Fibroblast of skin of left quadriceps (primary cell): ENCODE data around the gene TCERG1L.
"Not testable (repeated sequence)": the region's sequence is repeated elsewhere in the genome, so short reads cannot be mapped to it uniquely, and the experiment has no call there.

Source experiments
- DNase-seq, 2 experiments: peaks; one replicate each; pipeline ENCODE4 v3.0.0-alpha.2; 2013; ENCODE audit warnings: low read depth in 2 of 2

Gene TCERG1L

DNA sequence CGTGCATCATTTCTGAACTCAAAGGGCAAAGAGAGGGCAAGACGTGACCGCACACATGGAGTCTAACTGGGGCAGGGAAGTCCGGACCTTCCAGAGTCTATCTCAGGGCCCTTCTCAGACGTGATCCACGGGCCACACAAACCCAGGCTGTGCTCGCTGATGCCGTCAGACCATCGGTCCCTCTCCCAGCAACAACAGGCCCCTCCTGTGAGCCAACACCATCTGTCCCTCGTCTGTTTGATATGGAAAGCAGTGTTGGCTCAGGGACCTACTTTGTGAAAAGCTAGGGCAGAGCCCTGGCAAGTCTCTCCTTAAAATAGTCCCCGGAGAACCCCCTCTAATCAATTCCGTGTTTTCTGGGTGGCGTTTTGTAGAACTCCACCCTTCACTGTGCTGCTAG lies 208.8 kb downstream of the TCERG1L start:
- DNase-seq = no peak

DNA sequence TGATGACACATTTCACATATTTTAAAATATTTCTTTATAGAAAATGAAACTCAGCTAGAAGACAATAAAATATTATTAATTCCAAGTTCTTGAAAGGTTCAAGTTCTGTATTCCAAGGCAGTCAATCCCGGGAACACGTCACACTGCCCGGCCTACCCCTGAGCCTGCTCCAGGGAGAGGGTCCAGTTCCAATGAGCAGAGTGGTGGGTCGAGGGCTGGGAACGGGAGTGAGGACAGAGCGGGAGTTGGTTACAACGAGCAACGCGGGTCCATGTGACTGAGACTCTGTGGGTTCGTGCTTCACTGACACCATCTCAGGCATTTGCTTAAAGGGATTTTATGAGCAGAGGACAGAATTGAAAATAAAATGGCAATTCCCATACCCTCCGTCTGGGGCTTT lies 209.4 kb downstream of the TCERG1L start:
- no peak for DNase-seq

DNA sequence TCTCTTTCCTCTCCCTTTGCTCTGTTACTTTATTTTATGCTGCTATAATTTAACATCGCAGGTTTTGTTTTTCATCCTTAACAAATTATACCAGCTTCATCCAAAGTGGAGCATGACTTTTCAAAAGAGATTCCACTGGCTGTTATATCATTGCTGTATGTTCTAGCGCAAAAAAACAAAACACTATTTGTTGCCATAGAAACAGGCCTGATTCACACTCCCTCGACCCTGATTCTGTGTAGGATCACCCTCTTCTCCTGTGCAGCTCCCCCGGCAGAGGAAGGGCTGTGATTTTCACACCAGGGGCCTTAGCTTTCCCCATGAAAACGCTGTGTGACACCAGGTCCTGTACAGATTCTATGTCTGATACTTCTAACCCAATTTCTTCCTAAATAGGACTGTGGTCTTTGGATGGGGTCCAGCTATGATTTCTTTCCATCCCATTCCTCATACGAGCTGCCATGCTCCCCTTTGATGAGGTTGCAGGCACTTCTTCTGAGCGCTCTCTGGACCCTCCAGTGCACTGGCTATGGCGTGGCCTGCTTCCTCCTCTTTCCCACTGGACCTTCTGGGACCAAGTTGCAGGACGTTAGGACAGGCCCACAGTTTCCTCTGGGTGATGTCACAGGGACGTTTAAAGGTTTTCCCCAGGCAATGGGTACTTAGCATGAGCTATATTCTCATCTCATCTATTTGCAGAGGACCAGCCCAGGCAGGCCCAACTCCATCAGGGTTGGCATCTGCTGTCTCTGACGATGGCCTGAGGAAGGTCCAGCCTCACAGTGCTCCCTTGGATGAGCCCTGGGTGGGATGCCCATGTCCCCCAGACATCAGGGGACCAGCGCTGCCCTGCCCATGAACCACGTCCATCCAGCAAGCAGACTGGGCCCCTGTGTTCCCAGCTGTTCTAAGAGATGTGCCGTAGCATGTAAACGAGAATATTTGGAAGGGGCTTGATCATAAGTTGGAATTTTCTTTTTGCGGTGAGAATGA lies 210.8 kb downstream of the TCERG1L start:
- DNase-seq = not testable (repeated sequence)

DNA sequence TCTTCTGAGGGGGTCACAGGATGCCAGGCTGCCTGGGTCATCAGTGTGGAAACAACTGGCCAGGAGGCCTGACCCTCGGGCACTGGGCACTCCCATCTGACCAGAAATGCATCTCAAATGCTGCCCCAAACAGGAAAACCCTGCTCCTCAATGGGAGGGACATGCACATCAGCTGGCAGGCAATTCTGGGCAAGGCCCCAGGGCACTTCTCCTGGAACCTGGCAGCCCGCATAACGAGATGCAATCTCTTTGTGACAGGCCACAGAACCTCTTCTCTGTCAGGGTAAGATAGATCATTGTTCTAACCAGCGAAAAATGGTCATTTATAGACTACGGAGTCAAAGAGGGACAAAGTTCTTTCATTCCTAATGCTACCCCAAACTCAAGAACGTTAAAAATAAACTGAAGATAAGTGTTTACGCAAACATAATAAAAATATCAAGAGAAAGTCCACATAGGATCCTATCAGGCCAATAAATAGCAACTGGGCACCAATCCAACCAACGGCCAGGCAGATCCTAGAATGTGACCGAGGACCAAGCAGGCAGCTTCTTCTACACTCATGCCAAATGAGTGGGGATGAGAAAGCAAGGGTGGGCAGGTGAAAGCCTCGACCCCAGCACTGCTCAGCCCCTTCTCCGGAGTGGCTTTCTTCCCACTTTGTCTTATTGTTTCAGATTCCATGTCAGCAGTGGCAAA lies 212.3 kb downstream of the TCERG1L start:
- DNase-seq = no peak

DNA sequence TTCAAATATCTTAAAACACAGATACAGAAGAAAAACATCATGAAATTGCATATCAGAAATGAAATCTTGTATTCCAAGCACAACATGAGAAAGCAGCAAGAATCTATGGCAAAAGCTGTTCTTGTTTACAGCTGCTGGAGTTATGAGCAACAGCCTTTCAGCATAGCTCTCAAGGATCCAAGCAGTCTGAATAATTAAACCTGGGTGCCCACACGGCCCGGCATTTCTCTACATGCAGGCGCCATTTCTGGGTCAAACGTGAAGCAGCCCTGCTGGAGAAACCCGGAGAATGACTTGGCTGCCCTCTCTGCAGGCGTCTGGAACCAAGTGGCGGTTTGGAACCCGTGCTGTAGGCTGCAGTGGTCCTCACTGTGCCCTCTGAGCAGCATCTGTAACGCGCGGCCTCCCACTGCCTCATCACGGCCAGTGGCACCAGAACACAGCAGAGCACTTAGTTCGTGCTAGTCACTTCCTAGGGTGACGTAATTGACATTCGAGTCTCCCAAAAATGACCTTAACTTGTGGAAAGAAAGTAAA lies 213.0 kb downstream of the TCERG1L start:
- DNase-seq = no peak

DNA sequence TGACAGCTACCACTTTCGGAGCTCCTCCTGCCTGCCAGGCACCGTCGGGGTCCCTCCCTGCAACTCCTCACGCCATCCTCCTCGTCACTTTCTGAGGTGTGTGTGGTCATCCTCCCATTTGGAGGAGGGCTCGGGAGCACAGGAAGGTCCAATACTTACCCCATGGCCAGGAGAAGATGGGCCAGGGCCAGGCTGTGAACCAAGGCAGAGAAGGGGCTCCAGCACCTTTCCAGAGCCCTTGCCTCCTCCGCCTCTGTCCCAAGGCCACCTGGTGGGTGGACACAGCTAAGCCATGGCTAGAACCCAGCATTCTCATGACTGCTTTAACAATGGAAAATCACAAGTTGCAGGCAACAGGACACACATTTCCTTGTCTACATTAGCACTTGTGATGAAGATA lies 215.5 kb downstream of the TCERG1L start:
- DNase-seq = no peak

DNA sequence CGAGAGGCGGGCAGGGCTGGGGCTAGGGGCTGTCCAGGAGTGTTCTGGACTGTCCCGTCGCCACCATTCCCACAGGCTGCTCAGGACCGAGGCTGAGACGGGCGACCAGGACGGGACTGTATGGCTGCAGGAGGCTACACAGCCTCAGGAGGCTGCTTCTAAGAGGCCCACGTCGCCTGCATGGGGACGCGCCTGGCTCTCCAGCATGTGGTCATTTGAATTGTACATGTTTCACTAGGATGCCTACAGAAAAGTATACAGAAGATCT lies 216.3 kb downstream of the TCERG1L start:
- no peak for DNase-seq

DNA sequence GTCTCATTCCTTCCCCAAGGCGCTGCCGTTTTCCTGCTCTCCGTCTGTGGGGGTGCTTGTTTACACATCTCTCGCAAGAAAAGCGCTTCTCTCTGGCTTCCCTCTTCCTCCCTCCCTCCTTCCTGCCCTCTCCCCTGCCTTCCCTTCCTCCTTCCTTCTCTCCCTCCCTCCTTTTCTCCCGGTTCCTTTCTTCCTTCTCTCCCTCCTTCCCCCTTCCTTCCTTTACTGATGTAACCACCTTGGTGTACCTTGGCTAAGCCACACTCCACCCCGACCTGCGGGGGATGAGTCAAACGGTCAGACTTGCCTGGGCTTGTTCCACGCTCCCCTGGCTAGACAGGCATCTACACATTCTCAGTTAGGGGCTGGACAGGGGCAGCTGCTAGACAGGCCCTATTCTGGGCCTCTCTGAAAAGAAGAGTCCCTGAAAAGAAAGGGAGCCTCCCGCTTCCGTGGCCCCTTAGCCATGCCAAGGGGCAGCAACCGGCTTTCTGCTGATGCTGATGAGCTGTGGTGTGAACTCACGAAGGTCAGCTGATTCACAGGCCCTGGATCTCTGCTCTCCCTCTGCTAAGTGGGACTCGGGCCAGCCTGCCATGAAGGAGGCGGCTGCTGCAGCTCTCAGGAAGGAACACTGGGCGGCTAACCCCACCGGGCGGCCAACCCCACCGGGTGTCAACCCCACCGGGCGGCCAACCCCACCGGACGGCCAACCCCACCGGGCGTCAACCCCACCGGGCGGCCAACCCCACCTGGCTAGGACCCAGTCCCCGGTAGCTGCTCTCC lies 216.8 kb downstream of the TCERG1L start:
- DNase-seq = no peak

DNA sequence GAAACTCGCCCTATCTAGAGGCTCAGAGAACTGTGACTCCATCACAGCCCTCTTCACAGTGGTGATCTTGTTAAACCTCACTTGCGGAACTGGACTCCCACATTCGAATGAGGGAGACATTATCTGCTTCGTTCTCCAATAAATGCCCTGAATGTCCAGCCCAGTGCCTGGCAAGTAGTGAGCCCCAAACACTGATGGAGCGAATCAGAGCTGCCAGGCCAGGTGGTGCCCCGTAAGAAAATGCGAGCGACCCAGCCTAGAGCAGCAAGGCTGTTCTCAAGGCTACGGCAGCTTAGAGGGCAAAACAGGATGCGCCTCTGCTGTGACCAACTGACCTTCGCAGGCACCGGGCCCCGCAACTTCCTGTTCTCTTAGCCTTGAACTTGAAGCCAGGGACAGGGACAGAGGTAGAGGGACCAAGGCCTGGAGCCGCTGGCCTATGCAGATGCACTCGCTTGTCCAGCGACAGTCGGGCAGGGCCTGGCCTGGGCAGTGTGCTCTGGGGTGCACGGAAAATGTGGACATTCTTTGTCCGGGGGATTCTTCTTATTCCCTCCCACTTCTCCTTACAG lies 217.6 kb downstream of the TCERG1L start:
- no peak for DNase-seq

DNA sequence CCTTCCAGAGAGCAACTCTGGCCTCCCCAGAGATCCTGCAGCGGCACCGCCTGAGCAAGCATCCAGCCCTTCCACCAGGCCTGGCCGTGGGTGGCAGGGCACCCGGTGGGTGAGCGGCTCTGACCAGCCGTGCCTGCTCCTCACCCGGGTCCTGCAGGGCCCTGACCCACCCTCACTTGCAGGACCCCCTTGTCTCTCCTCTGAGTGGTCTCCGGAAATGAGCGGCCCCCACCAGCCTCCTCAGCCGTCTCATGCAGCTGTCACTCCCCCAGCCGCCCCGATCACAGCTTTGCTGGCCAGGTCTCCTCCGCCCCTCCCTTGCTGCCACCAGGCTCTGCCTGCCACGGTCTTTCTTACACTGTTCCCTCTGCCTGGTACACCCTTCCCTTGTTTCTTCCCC lies 218.2 kb downstream of the TCERG1L start:
- DNase-seq = no peak

DNA sequence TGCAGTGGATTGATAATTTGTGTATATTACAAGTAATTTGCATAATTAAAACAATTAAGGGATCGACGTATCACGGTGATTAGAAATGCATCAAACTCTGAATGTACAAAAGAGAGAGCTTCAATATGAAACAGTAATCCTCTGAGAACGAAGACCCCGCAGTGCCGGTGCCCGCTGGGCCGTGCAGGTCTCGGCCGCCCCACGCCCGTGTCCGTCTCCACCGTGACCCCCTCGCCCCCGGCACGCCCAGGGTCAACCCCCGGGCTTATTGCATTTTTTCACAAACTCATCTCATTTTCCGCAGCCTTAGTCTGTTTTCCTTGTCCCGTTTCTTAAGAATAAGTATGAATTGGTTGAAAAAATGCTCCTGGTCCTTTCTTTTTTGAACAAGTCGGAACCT lies 218.6 kb downstream of the TCERG1L start:
- DNase-seq = no peak

DNA sequence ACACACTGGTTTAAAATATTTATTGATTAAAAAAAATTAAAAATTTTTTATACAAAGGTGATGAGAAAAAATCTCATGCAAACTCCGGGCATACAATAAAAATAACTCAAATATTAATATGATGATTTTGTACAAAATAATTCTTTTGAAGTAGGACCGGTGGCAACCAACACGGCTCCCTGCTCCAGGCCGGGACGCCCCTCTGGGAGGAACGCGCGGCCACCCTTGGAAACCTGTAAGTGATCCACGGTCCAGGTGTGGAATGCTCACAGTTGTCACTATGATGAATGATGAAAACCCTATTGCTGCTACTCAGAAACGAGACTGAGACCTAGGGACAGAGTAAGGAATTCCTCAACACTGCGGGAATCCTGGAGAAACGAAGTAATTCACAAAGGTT lies 219.1 kb downstream of the TCERG1L start:
- DNase-seq = no peak

DNA sequence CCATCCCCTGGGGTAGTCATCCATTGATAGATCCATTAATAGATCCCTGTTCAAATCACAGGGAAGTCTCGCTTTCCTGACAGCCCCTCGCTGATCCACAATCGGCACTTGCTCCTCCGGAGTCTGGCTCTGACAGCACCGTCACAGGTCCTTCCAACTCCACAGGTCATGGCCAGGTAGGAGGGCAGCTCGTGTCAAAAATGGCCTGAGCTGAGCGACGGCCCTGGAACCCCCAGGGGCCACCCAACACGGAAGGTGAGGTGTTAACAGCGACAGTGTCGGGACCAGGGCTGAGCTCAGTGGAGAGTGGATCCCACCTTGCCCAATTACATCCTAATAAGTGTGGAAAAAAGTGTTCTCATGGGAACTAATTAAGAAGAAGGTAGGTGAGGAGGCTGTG lies 219.8 kb downstream of the TCERG1L start:
- DNase-seq = no peak

DNA sequence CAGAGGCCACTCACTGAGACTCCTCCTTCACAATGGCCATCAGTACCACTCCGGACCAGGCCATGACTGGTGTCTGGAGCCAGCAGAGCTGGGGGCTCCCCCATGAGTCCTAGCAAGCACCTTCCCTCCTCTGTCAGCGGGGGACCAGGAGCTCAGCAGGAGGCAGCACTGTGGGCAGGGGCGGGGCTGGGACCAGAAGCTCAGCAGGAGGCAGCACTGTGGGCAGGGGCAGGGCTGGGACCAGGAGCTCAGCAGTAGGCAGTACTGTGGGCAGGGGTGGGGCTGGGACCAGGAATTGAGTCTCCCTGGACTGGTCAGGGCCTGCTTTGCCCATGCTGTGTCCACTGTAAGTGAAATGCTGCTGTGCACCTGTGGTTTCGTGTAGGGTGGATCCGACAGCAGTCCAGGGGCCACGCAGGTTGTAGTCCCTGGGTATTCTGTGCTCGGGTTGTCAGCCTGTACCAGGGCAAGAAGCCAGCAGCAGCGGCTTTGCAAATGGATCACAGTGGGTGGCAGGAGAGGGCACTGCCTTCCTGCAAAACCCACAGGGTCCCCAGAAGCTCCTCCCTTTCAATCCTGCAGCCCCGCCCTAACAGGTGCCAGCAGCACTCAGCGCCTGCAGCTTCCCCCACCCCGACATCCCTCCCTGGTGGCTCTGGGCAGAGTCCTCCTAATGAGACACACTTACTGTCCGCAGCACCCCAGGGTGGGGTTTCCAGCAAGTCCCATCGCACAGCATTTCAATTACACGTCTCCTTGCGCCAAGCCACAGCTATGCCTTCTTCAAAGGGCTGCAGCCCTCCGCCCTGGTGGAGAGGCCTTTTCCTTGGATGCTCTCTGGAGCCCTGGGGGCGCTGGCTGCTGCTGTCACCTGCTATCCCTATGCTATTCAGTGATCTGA lies 220.5 kb downstream of the TCERG1L start:
- no peak for DNase-seq

DNA sequence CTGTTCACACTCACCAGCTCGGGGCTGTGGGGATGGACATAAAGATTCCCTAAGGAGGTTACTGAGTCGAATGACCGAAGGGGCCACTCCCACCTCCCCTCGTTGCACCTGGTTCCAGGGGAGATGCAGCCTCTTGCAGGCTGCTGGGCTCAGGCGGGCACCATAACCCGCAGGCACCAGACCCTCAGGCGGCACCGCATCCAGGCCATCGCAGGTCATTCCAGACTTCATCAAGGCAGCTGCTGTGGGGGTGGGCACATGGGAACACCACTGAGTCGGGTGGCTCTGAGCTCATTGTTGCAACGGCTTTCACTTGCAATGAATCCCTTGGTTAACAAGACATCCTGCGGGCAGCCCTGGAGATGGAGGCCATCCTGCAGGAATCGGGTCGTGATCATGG lies 221.7 kb downstream of the TCERG1L start:
- DNase-seq = no peak

DNA sequence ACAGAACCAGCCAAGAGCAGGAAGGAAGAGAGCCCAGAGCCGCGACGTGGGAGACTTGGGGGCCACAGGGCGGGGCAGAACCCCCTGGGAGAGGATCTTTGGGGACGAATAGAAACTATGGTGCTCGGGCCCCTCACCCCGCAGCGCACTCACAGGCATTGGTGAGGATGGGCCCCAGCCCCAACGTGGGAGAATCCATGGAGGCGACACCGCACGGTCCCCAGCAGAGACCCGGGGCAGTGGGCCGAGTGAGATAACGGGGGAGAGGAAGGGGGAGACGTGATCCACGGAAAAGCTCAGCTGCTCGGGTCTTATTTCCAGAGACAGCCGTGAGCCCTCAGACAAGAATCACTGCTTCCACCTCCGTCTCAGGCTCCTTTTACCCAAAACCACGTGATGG lies 222.4 kb downstream of the TCERG1L start:
- no peak for DNase-seq

DNA sequence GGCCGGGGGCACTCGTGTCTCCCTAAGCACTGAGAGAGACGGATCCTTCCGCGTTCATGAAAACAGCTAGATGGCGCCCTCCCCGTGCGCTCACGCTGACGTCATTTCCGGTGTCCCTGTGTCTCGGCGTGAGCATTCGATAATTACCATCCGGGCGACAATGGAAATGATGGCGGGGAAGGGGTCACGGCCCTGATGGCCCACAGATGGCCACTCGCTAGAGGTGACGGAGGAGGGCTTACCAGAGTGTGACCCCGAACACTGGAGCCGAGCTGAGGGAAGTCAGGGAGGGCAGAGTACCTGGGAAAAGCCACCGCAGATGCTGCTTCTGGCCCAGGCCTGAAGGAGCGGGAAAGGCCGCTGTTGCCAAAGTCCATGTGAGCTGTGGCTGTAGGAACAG lies 222.9 kb downstream of the TCERG1L start:
- no peak for DNase-seq

DNA sequence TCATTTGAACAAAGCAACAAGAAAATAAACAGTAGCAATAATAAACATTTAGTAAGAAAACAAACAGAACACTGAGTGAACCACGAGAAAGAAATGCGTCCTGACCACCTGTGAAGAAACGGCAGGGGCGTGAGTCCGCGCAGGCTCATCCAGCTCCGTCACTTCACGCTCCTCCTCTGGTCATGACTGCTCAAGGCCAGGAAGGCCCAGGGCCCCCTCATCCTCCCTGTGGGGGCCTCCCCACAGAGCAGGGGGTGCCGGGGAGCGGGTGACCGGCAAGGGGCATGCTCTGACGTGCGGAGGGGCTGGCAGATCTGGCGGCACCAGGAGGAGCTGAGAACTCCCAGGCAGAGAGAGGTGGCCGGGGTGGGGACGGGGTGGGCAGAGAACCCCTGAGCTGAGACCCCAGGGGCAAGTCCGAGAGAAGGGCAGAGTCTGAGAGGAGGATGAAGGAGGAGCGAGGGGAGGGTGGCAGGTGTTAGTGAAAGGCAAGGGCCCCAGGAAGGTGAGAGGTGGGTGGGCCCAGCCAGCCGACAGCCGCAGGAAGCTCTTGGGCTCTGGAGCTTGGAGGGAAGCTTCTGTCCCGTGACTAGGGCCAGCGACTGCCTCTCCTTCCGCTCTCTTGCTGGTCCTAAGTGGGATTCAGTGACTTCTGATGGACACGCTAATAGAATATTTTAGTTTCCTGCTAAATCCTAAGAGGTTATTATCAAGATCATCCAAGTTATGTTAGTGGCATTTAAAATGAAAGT lies 223.9 kb downstream of the TCERG1L start:
- no peak for DNase-seq

DNA sequence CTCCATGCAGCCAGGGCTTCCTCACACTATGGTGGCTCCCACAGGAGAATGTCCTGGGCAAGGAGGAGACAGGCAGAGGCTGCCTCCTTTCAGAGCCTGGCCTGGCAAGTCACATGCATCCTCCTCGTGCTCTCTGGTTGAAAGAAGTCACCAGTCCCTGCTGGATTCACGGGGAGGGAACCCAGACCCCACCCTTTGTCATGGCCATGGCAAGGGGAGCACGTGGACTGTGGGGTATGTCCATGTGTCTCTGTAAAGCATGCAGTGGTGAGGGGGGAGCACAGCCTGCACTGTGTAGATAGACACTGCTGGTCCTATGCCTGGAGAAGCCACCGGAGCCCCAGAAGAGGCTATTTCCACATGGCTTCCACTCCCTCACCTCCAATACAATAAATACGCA lies 225.0 kb downstream of the TCERG1L start:
- no peak for DNase-seq

DNA sequence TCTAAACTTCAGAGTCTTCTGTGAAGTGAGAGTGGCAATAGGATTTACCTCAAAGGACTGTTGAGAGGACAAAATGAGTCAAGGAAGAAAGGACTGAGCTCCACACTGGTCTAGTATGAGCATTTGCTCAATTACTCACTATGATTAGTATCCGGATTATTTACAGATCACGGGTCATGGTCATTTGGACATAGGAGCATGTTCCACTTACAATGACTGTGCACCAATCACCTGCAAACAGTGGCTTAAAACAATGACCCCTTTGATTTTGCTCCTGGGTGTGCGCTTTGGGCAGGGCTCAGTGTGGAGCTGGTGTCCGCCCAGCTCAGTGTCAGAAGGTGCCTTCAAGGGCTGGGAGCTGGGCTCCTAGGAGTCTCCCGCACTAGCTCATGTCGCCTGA lies 225.4 kb downstream of the TCERG1L start:
- DNase-seq = no peak
